HepG2 (cell line): ENCODE data around the gene MLF1. TPM values are rescaled to one million over a fixed set of nuclear protein-coding genes. Genes with fewer than 3 reads are reported as not detected.
A peak's percentile ranks its signal among the peaks of the same experiment; 100 is the strongest.

Experiments used
- CEBPZ ChIP-seq: IDR thresholded peaks from 2 replicates; pipeline ENCODE4 v1.6.1; 2012; ENCODE audit warnings: low read length, improper control_type of control experiment
- EEA1 ChIP-seq: sonication (generic); formaldehyde crosslinking; IDR thresholded peaks from 2 replicates; pipeline ENCODE4 v1.5.1; 2020; ENCODE audit warnings: mild to moderate bottlenecking, missing genetic modification reagents, borderline replicate concordance
- KLF12 ChIP-seq: sonication (generic); formaldehyde crosslinking; IDR thresholded peaks from 2 replicates; pipeline ENCODE4 v1.4.0; 2020; ENCODE audit warnings: missing genetic modification reagents, borderline replicate concordance
- MEF2D ChIP-seq: sonication (generic); formaldehyde crosslinking; IDR thresholded peaks from 2 replicates; pipeline ENCODE4 v1.5.1; 2020; ENCODE audit warnings: mild to moderate bottlenecking, missing genetic modification reagents
- MYPOP ChIP-seq: sonication (generic); formaldehyde crosslinking; IDR thresholded peaks from 2 replicates; pipeline ENCODE4 v1.8.1; 2023; ENCODE audit warnings: mild to moderate bottlenecking, moderate library complexity, missing genetic modification reagents
- SP5 ChIP-seq: IDR thresholded peaks from 2 replicates; pipeline ENCODE4 v1.6.1; 2016; ENCODE audit warnings: low read depth, borderline replicate concordance
- TEAD3 ChIP-seq: optimal IDR thresholded peaks from 2 replicates; pipeline ENCODE3; 2016; ENCODE audit warnings: borderline replicate concordance
- YY1 ChIP-seq: IDR thresholded peaks from 2 replicates; pipeline ENCODE4 v1.6.1; 2011; ENCODE audit warnings: low read length, low read depth, moderate library complexity, mild to moderate bottlenecking; ENCODE audit not compliant: insufficient read depth, insufficient replicate concordance
- ZFY ChIP-seq: sonication (generic); formaldehyde crosslinking; IDR thresholded peaks from 2 replicates; pipeline ENCODE4 v1.4.0; 2020; ENCODE audit warnings: missing genetic modification reagents
- ZNF138 ChIP-seq: sonication (generic); formaldehyde crosslinking; IDR thresholded peaks from 2 replicates; pipeline ENCODE4 v1.5.0; 2020; ENCODE audit warnings: mild to moderate bottlenecking, low read depth, missing genetic modification reagents
- ZNF451 ChIP-seq: sonication (generic); formaldehyde crosslinking; IDR thresholded peaks from 2 replicates; pipeline ENCODE4 v1.5.0; 2020; ENCODE audit warnings: mild to moderate bottlenecking, missing genetic modification reagents
- ZNF546 ChIP-seq: sonication (generic); formaldehyde crosslinking; conservative IDR thresholded peaks from 2 replicates; pipeline ENCODE4 v1.8.1; 2023; ENCODE audit warnings: mild to moderate bottlenecking, missing genetic modification reagents
- ZNF616 ChIP-seq: sonication (generic); formaldehyde crosslinking; IDR thresholded peaks from 2 replicates; pipeline ENCODE4 v1.5.0; 2020; ENCODE audit warnings: low read depth, mild to moderate bottlenecking, missing genetic modification reagents
- ZNF792 ChIP-seq: IDR thresholded peaks from 2 replicates; pipeline ENCODE4 v1.6.1; 2016
- polyA plus RNA-seq, 8 experiments: library from polyadenylated mRNA; depleted of rRNA in 3 of 8; stranded (reverse) in 7 of 8; unstranded in 1 of 8; fragments of >200 nt; fragmentation: Illumina TruSeq in 4 of 8; extraction: Trizol in 4 of 8; gene quantifications; 2 replicates each; pipeline versions ENCODE4 v1.2.1 to v1.2.3, GENCODE V29; 2011 to 2016; ENCODE audit warnings: low read depth in 4 of 8, missing spikeins in 1 of 8, mixed read lengths in 1 of 8; ENCODE audit not compliant: insufficient read depth in 1 of 8
- total RNA-seq, 5 experiments: library from RNA; depleted of rRNA; stranded (reverse); fragments of >200 nt; fragmentation: Illumina TruSeq; extraction: Trizol; gene quantifications; 2 replicates each; pipeline ENCODE4 v1.2.3, GENCODE V29; 2016; ENCODE audit warnings: low read depth in 1 of 5
- TF ChIP-seq, protein P1 (sequence below): sonication (generic); formaldehyde crosslinking; IDR thresholded peaks from 2 replicates; pipeline ENCODE4 v1.4.0; 2020; ENCODE audit warnings: missing genetic modification reagents, mild to moderate bottlenecking, borderline replicate concordance
- TF ChIP-seq, protein P2 (sequence below): sonication (generic); formaldehyde crosslinking; IDR thresholded peaks from 2 replicates; pipeline ENCODE4 v1.4.0; 2020; ENCODE audit warnings: missing genetic modification reagents
- TF ChIP-seq, protein P3 (sequence below): sonication (generic); formaldehyde crosslinking; IDR thresholded peaks from 2 replicates; pipeline ENCODE4 v1.4.0; 2020; ENCODE audit warnings: missing genetic modification reagents, mild to moderate bottlenecking, borderline replicate concordance
- TF ChIP-seq, protein P4 (sequence below): sonication (generic); formaldehyde crosslinking; IDR thresholded peaks from 2 replicates; pipeline ENCODE4 v1.8.1; 2023; ENCODE audit warnings: mild to moderate bottlenecking, missing genetic modification reagents, borderline replicate concordance

Gene MLF1
- total and polyA plus RNA-seq, 2 of the 13 experiments (the other 11 are each of a cell fraction or from before 2014, with no cell fraction given), result 0.88 to 1.0 TPM

DNA sequence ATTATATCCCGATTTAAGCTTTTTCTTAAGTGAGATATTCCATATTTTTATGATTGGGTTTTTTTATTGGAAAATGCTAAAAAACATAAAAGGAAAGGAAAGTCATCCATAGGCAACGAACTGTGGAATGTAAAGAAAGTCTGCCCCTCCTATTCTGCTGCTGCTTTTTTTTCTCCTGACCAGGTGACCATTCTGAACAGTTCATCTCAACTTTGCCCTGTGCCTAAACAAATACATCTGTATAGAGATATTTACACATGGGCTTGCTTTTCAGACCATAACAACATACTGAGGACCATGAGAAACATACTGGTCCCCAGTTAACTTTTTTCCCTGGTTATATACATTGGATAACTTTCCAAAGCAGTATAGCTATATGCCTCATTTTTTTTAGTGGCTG, 18.9 kb upstream of the MLF1 start (continued):
- TF ChIP-seq CEBPZ, result no peak
- no peak for TF ChIP-seq MEF2D (CRISPR knock-in tag)
- TF ChIP-seq SP5 (CRISPR knock-in tag), result peak; percentile 75
- TF ChIP-seq MYPOP (CRISPR knock-in tag), result no peak
- TF ChIP-seq EEA1 (CRISPR knock-in tag), result no peak
- TF ChIP-seq ZNF138 (CRISPR knock-in tag), result no peak
- TF ChIP-seq YY1, result no peak
- TF ChIP-seq, protein P1, sequence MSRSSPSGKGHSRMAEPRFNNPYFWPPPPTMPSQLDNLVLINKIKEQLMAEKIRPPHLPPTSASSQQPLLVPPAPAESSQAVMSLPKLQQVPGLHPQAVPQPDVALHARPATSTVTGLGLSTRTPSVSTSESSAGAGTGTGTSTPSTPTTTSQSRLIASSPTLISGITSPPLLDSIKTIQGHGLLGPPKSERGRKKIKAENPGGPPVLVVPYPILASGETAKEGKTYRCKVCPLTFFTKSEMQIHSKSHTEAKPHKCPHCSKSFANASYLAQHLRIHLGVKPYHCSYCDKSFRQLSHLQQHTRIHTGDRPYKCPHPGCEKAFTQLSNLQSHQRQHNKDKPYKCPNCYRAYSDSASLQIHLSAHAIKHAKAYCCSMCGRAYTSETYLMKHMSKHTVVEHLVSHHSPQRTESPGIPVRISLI (CRISPR knock-in tag), result peak; percentile 91
- TF ChIP-seq, protein P2, sequence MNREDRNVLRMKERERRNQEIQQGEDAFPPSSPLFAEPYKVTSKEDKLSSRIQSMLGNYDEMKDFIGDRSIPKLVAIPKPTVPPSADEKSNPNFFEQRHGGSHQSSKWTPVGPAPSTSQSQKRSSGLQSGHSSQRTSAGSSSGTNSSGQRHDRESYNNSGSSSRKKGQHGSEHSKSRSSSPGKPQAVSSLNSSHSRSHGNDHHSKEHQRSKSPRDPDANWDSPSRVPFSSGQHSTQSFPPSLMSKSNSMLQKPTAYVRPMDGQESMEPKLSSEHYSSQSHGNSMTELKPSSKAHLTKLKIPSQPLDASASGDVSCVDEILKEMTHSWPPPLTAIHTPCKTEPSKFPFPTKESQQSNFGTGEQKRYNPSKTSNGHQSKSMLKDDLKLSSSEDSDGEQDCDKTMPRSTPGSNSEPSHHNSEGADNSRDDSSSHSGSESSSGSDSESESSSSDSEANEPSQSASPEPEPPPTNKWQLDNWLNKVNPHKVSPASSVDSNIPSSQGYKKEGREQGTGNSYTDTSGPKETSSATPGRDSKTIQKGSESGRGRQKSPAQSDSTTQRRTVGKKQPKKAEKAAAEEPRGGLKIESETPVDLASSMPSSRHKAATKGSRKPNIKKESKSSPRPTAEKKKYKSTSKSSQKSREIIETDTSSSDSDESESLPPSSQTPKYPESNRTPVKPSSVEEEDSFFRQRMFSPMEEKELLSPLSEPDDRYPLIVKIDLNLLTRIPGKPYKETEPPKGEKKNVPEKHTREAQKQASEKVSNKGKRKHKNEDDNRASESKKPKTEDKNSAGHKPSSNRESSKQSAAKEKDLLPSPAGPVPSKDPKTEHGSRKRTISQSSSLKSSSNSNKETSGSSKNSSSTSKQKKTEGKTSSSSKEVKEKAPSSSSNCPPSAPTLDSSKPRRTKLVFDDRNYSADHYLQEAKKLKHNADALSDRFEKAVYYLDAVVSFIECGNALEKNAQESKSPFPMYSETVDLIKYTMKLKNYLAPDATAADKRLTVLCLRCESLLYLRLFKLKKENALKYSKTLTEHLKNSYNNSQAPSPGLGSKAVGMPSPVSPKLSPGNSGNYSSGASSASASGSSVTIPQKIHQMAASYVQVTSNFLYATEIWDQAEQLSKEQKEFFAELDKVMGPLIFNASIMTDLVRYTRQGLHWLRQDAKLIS (CRISPR knock-in tag), result no peak
- TF ChIP-seq ZNF451 (CRISPR knock-in tag), result no peak
- no peak for TF ChIP-seq ZNF616
- TF ChIP-seq ZFY (CRISPR knock-in tag), result no peak
- TF ChIP-seq, protein P3, sequence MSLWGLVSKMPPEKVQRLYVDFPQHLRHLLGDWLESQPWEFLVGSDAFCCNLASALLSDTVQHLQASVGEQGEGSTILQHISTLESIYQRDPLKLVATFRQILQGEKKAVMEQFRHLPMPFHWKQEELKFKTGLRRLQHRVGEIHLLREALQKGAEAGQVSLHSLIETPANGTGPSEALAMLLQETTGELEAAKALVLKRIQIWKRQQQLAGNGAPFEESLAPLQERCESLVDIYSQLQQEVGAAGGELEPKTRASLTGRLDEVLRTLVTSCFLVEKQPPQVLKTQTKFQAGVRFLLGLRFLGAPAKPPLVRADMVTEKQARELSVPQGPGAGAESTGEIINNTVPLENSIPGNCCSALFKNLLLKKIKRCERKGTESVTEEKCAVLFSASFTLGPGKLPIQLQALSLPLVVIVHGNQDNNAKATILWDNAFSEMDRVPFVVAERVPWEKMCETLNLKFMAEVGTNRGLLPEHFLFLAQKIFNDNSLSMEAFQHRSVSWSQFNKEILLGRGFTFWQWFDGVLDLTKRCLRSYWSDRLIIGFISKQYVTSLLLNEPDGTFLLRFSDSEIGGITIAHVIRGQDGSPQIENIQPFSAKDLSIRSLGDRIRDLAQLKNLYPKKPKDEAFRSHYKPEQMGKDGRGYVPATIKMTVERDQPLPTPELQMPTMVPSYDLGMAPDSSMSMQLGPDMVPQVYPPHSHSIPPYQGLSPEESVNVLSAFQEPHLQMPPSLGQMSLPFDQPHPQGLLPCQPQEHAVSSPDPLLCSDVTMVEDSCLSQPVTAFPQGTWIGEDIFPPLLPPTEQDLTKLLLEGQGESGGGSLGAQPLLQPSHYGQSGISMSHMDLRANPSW, result no peak
- TF ChIP-seq, protein P4, sequence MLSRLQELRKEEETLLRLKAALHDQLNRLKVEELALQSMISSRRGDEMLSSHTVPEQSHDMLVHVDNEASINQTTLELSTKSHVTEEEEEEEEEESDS (CRISPR knock-in tag), result no peak
- TF ChIP-seq KLF12 (CRISPR knock-in tag), result no peak
- no peak for TF ChIP-seq ZNF546 (CRISPR knock-in tag)
- peak; percentile 77 for TF ChIP-seq TEAD3 (CRISPR knock-in tag)
- no peak for TF ChIP-seq ZNF792 (CRISPR knock-in tag)
